ENCODE measurements around the gene ASTN2.

The ASTN2 gene

GRCh38 chr9:116587919-116588318 lies 826.9 kb downstream of the ASTN2 start:
- DNase-seq: no peak

GRCh38 chr9:116585896-116586295 lies 829.0 kb downstream of the ASTN2 start:
- DNase-seq: no peak

DNA sequence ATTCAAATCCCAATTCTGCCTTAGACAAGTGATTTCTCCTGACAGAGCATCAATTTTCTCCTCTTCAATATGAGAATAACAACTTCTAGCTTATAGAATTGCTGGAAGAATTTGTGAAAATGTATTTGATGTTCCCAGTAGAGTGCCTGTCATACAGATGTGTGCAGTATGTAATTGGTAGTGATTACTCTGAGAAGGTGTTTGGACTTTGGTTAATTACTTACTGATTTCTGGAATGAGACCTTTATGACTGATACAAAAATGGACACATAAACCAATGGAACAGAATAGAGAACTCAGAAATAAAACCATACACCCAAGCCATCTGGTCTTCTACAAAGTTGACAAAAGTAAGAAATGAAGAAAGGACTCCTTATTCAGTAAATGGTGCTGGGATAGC lies 829.7 kb downstream of the ASTN2 start:
- no peak for DNase-seq

DNA sequence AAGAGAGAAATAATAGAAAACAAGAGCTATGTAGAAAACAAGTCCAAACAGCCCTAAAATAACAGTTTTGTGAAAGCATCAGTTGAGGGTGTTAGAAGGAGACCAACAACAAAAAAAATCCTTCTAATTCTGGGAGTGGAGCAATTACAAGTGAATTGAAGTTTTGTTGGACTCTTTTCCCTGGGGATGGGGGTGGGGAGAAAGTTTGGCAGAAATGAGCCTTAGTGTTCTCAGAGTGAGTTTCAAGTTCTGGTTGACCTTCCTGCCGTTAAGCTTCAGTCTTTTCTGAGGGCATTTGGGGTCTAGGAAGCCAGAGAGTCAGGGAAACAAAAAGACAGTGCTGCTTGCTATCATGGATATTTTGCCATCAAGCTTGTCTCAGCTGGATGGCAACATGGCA lies 834.0 kb downstream of the ASTN2 start:
- no peak for DNase-seq

GRCh38 chr9:116576386-116576785 lies 838.5 kb downstream of the ASTN2 start:
- no peak for DNase-seq

GRCh38 chr9:116574027-116574679 lies 840.7 kb downstream of the ASTN2 start:
- no peak for DNase-seq

DNA sequence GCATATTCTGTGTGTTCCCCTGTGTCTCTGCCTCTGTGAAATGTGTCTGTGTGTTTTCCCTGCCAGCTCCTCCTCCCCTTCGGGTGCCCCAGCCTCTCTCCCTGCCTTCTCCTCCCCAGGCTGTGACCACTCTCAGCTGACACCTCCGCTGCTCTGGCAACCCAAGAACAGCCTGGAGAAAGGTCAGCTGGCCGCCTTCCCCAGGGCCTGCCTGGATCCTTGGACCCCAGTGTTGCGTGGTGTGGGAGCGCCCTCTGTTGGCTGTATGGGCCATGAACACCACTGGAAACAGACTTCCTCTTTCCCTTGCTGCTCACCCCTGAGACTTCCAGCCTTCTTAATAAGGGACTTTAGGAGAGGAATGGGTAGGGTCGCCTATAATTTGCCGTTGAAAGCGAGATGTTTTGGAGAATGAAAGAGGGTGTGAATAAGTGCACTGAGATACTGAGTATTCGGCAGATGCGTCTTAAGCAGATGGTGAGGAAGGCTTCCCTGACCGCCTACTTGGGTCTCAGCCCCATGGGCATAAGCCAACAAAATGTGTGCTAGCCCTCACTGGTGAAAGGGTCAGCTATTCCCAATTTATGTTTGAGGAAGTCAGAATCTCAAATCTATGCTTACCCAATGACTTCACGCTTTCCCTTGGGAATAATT lies 842.6 kb downstream of the ASTN2 start:
- no peak for DNase-seq

GRCh38 chr9:116569111-116569510 lies 845.7 kb downstream of the ASTN2 start:
- no peak for DNase-seq

- no peak for DNase-seq
Measured at GRCh38 chr9:116566677-116567488, 848.0 kb downstream of the ASTN2 start.

DNA sequence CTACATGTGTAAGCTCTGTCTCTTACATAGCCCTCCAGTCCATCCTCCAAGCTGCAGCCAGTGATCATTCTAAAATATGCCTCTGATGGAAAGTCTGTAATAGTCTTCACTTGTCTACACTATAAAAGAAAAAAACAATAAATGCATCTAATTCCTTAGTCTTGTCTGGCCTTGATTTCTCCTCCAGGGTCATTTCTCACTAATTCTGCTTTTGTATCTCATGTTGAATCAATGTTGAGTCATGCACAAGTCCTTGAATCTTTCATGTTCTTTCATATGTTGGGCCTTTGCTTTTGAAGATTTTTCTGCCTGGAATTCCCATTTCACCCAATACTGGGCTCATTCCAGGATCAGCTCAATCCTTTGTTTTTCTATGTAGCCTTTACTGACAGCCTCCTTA lies 848.9 kb downstream of the ASTN2 start:
- no peak for DNase-seq

- DNase-seq: no peak
Measured at GRCh38 chr9:116564266-116564793, 850.5 kb downstream of the ASTN2 start.

DNA sequence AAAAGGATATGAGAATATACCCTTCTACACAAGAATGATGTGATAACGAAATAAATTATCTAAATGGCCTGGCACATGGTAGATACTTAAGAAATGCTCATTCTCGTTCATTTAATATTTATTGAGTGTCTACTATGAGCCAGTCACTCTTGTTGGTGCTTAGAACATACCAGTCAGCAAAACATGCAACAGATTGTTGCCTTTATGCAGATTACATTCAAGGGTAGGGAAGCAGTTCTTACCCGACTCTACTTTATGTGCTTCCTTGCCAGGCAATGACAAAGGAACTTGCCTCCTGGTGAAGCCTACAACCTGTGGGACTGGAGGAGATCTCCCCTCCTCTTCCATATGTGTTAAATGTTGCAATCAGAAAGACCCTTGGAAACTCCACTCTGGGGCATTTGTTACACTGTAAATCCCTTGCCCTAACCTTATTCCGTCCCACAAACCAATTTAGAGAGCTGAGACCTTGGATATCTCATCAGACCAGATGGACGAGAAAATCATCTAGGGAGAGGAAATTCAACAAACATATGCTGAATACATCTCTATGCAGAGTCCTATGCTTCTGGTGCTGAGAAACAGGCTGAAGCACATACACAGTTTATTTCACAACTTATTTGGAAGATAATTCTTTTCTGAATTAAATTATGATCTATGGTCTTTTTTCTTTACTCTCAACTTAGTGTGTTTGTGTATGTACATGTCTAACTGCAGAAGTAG lies 855.9 kb downstream of the ASTN2 start:
- DNase-seq: no peak

GRCh38 chr9:116558035-116558434 lies 856.8 kb downstream of the ASTN2 start:
- no peak for DNase-seq

GRCh38 chr9:116555556-116556155 lies 859.2 kb downstream of the ASTN2 start:
- no peak for DNase-seq

GRCh38 chr9:116555119-116555518 lies 859.7 kb downstream of the ASTN2 start:
- DNase-seq: no peak

DNA sequence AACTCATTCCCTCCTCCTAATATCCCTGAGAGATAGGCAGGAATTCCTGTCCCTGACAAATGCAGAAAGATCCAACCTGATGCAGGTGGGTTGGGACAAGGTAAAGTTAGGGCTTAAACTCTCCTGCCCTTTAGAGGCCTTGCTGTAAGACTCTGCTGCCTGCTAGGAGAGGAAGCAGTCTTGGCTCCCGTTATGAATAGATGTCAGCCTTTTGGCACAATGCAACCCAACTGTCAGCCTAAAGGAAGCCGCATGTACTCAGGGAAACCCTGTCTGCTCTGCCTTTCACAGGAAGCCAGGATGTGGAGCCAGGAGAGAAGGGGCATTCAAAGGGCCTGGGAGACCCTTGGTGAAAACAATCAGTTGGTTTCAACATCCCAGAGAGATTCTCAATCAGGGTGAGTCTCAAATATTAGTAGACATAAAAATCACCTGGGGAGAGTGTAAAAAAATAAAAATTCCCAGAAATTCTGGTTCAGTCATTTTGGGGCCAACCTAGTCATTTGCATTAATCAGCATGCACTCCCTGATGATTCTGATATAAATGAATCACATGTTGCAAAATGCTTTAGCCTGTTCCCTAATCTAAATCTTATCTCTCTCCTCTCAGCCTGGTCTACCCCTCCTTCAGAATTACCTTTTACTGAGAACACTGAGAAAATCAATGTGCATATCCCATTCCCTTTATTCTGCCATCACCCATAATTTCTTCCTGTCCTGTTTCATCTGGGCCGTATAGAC lies 864.0 kb downstream of the ASTN2 start:
- DNase-seq: no peak

DNA sequence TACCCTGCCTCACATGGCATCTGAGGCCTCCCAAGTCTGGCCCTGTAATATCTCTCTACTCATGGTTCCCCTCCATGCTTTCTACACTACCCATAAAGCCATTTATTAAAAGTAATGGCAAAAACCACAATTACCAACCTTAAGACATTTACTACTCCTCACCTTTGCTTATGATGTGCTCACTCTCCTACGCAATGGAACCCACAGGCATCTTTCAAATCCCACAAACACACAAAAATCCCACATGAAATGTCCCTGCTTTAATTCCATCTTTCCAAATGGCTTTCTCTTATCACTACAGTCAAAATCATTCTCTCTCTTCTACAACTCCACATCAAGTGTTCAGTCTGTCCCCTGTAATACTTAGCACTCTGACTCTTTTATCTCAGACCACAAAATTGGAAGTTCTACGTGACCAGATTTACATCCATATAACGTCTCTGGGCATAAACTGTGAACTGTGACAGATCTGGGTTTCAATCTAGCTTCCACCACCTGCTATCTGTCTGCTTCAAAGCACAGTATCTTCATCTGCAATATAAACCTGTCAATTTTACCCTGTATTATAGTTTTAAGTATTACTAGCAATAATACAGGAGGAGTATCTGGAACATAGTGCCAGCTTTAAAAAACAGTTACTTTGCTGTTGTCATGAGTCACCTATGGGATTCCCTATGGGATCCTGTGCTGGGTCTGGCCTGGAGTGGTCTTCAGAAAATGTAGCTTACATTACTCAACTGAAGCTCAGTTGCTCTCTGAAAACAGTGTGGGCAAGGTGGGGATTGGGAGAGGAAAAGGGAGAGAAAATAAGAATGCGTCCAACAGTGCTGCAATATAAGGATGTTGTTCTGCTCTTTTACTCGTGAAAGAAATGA lies 864.8 kb downstream of the ASTN2 start:
- DNase-seq: no peak

- DNase-seq: no peak
Measured at GRCh38 chr9:116549061-116549664, 865.7 kb downstream of the ASTN2 start.

DNA sequence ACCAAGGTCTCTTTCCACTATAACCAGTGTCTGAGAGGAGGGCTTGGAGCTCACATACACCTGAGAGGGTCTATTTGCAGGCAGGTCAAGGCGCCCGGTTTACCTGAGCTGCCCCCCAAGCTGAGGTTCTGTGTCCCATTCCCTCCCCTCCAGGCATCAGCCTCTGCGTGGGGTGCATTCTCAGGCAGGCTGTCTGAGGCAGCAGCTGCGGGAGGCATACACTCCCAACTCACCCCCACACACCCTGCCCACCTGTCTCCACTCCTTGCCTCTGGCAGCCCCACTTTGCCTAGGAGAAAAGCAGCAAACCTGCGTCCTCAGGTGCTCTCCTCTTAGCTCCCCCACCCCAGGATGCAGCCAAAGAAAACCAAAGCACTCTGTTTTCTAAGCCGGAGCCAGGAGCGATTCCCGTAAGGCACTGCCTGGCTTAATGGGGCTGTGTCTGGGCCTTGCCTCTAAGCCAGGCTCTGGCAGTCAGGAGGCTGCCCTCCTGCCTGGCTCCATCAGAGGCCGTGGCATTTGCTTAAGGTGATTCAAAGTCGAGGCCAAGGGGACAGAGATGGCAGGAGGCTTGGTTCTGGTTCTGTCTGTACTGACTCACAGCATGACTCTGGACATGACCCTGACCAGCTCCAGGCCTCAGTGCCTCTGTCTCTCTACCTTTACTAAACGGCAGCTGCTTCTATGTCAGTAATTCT lies 867.0 kb downstream of the ASTN2 start:
- DNase-seq: no peak

Measured in effector CD8-positive, alpha-beta T cell (primary cell).